Fibroblast of lung (primary cell): ENCODE results near the gene SCEL. TPM values are rescaled to one million over a fixed set of nuclear protein-coding genes. Genes with fewer than 3 reads are reported as not detected.

ENCODE experiments used
- DNase-seq, 2 donors: peaks; one replicate each; pipeline versions ENCODE4 v3.0.0 to v3.0.0-alpha.2; 2010; ENCODE audit warnings: low read depth in 2 of 2
- H2AFZ ChIP-seq: 2 replicates; pipeline ENCODE4 v1.5.1; 2012; ENCODE audit warnings: low read length, control low read depth, inconsistent platforms
- H3K27ac ChIP-seq: 2 replicates; pipeline ENCODE4 v1.5.1; 2011; ENCODE audit warnings: low read length, control low read depth; ENCODE audit not compliant: insufficient read depth
- H3K27me3 ChIP-seq: 2 replicates; pipeline ENCODE4 v1.5.1; 2011; ENCODE audit warnings: mild to moderate bottlenecking, low read length; ENCODE audit not compliant: control insufficient read depth, insufficient read depth
- H3K36me3 ChIP-seq: 2 replicates; pipeline ENCODE4 v1.5.1; 2011; ENCODE audit warnings: low read length; ENCODE audit not compliant: control insufficient read depth, insufficient read depth
- H3K4me1 ChIP-seq: 2 replicates; pipeline ENCODE4 v1.5.1; 2011; ENCODE audit warnings: low read length; ENCODE audit not compliant: control insufficient read depth, insufficient read depth; ENCODE audit errors: extremely low read depth
- H3K4me2 ChIP-seq: 2 replicates; pipeline ENCODE4 v1.5.1; 2011; ENCODE audit warnings: low read length, control low read depth; ENCODE audit not compliant: insufficient read depth; ENCODE audit errors: extremely low read depth
- H3K4me3 ChIP-seq, 4 experiments: fragments of 200-600 bp in 1 of 4; sonication (generic) in 1 of 4; replicated peaks in 1 of 4; 2 replicates each; pipeline ENCODE4 v1.5.1; 2011 to 2016; ENCODE audit warnings: low read length in 4 of 4, low read depth in 3 of 4, mild to moderate bottlenecking in 3 of 4, control low read depth in 2 of 4, inconsistent platforms in 1 of 4, mixed read lengths in 1 of 4; ENCODE audit not compliant: insufficient read depth in 1 of 4; ENCODE audit errors: control extremely low read depth in 1 of 4
- H3K79me2 ChIP-seq: 2 replicates; pipeline ENCODE4 v1.5.1; 2012; ENCODE audit warnings: mild to moderate bottlenecking, low read length, inconsistent platforms; ENCODE audit not compliant: control insufficient read depth, insufficient read depth
- H3K9ac ChIP-seq: 2 replicates; pipeline ENCODE4 v1.5.1; 2011; ENCODE audit warnings: mild to moderate bottlenecking, low read length, control low read depth; ENCODE audit not compliant: insufficient read depth
- H3K9me3 ChIP-seq: 2 replicates; pipeline ENCODE4 v1.5.1; 2012; ENCODE audit warnings: low read depth, low read length; ENCODE audit not compliant: control insufficient read depth, insufficient read depth
- H4K20me1 ChIP-seq: 2 replicates; pipeline ENCODE4 v1.5.1; 2011; ENCODE audit warnings: low read length; ENCODE audit not compliant: control insufficient read depth, insufficient read depth; ENCODE audit errors: extremely low read depth
- EZH2 ChIP-seq: IDR thresholded peaks from 2 replicates; pipeline ENCODE4 v1.5.1; 2012; ENCODE audit warnings: low read length, control low read depth, mild to moderate bottlenecking; ENCODE audit errors: missing control alignments
- polyA plus RNA-seq, 2 donors: library from polyadenylated mRNA; depleted of rRNA in 1 of 2; stranded (reverse) in 1 of 2; unstranded in 1 of 2; fragments of >200 nt; gene quantifications; 2 replicates each; pipeline ENCODE4 v1.2.1, GENCODE V29; 2011 to 2012; ENCODE audit warnings: missing spikeins in 1 of 2
- total RNA-seq: library from RNA; depleted of rRNA; stranded (reverse); fragments of >200 nt; gene quantifications from 2 replicates; pipeline ENCODE4 v1.2.1, GENCODE V29; 2014
- TF ChIP-seq, protein P1 (sequence below), 2 donors: IDR thresholded peaks in 1 of 2; conservative IDR thresholded peaks in 1 of 2; 1 replicate in 1 of 2; 2 replicates in 1 of 2; pipeline ENCODE4 v1.5.1; 2011 to 2012; ENCODE audit warnings: low read length in 2 of 2, control low read depth in 1 of 2, inconsistent platforms in 1 of 2, low read depth in 1 of 2, mild to moderate bottlenecking in 1 of 2

Gene SCEL
- total and polyA plus RNA-seq, 2 donors (not counting 1 experiment from before 2014, with no cell fraction given) = not detected

DNA sequence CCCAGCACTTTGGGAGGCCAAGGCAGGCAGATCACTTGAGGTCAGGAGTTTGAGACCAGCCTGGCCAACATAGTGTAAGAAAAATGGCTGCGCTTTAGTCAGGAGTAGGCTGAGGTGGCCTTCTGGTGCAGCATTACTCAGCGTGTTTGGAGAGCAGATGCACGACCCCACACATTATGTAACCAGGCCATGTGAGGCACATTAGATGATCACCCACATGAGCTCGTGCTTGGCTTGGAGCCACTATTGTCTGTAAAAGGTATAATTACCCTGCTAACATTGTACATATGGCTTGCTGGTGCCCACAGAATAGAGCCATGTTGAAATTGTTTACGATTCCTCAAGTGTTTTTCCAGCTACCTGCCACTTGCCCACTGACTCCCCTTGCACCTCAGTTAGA, 24.0 kb upstream of the SCEL start:
- Histone ChIP-seq H3K36me3 (no peaks in the 10 kb centered on the region), H3K4me2 (no peak overlapping the region), H3K4me1 (no peaks in the 10 kb centered on the region), H3K4me3 (no peak overlapping the region), H3K79me2 (no peaks in the 10 kb centered on the region), H4K20me1 (no peaks in the 10 kb centered on the region), H3K9me3 (no peaks in the 10 kb centered on the region), H3K9ac (no peak overlapping the region), H3K27ac (no peak overlapping the region), H2AFZ (no peak overlapping the region), H3K27me3 (no peaks in the 10 kb centered on the region)
- DNase-seq = peak in 1 of 2 donors; percentile 66
- no peak for TF ChIP-seq EZH2
- TF ChIP-seq, protein P1, sequence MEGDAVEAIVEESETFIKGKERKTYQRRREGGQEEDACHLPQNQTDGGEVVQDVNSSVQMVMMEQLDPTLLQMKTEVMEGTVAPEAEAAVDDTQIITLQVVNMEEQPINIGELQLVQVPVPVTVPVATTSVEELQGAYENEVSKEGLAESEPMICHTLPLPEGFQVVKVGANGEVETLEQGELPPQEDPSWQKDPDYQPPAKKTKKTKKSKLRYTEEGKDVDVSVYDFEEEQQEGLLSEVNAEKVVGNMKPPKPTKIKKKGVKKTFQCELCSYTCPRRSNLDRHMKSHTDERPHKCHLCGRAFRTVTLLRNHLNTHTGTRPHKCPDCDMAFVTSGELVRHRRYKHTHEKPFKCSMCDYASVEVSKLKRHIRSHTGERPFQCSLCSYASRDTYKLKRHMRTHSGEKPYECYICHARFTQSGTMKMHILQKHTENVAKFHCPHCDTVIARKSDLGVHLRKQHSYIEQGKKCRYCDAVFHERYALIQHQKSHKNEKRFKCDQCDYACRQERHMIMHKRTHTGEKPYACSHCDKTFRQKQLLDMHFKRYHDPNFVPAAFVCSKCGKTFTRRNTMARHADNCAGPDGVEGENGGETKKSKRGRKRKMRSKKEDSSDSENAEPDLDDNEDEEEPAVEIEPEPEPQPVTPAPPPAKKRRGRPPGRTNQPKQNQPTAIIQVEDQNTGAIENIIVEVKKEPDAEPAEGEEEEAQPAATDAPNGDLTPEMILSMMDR (conservative IDR thresholded peaks at IDR 0.05 in 1 of 2, IDR thresholded peaks at IDR 0.05 in 1 of 2; ENCODE audit: low read depth in 1 of 2, low read length in 2 of 2) = no peak

DNA sequence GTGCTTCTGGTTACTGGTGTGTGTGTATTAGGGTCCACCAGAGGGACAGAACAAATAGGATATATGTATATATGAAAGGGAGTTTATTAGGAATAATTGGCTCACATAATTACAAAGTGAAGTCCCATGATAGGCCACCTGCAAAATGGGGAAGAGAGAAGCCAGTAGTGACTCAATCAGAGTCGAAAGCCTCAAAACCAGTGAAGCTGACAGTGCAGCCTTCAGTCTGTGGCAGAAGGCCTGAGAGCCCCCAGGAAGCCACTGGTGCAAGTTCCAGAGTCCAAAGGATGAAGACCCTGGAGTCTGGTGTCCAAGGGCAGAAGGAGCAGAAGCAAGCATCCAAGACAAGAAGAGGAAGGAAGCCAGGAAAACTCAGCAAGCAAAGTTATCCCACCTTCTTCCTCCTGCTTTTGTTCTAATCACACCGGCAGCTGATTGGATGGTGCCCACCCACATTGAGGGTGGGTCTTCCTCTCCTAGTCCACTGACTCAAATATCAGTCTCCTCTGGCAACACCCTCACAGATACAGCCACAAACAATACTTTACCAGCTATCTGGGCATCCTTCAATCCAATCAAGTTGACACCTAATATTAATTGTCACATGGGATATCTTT, 21.7 kb upstream of the SCEL start:
- no peaks in the 10 kb centered on the region for H4K20me1 ChIP-seq
- H3K27me3 ChIP-seq = no peaks in the 10 kb centered on the region
- TF ChIP-seq, protein P1 (conservative IDR thresholded peaks at IDR 0.05 in 1 of 2, IDR thresholded peaks at IDR 0.05 in 1 of 2; ENCODE audit: low read depth in 1 of 2, low read length in 2 of 2) = no peak
- no peak for TF ChIP-seq EZH2
- H3K4me1 ChIP-seq = no peaks in the 10 kb centered on the region
- H3K9ac ChIP-seq = no peak overlapping the region
- H3K79me2 ChIP-seq = no peaks in the 10 kb centered on the region
- no peak for DNase-seq
- H3K9me3 ChIP-seq = no peaks in the 10 kb centered on the region
- no peaks in the 10 kb centered on the region for H3K36me3 ChIP-seq
- no peak overlapping the region for H3K4me3 ChIP-seq
- H2AFZ ChIP-seq = no peak overlapping the region
- no peak overlapping the region for H3K4me2 ChIP-seq
- no peak overlapping the region for H3K27ac ChIP-seq

GRCh38 chr13:77514336-77514726, 21.2 kb upstream of the SCEL start:
- H3K36me3 ChIP-seq = no peaks in the 10 kb centered on the region
- no peaks in the 10 kb centered on the region for H3K9me3 ChIP-seq
- H2AFZ ChIP-seq = no peak overlapping the region
- H3K9ac ChIP-seq = no peak overlapping the region
- no peak overlapping the region for H3K27ac ChIP-seq
- no peaks in the 10 kb centered on the region for H3K79me2 ChIP-seq
- H3K4me1 ChIP-seq = no peaks in the 10 kb centered on the region
- H3K4me3 ChIP-seq = no peak overlapping the region
- TF ChIP-seq EZH2 = no peak
- TF ChIP-seq, protein P1 (conservative IDR thresholded peaks at IDR 0.05 in 1 of 2, IDR thresholded peaks at IDR 0.05 in 1 of 2; ENCODE audit: low read depth in 1 of 2, low read length in 2 of 2) = no peak
- no peak for DNase-seq
- no peak overlapping the region for H3K4me2 ChIP-seq
- no peaks in the 10 kb centered on the region for H4K20me1 ChIP-seq
- no peaks in the 10 kb centered on the region for H3K27me3 ChIP-seq
